ENCODE results near the gene XPO5. TPM values are rescaled to one million over a fixed set of nuclear protein-coding genes. Genes with fewer than 3 reads are reported as not detected.
A peak's percentile ranks its signal among the peaks of the same experiment; 100 is the strongest.

The XPO5 gene
- total RNA-seq, 2 donors from 2014 or later, result 109 to 110 TPM

GRCh38 chr6:43496370-43497128 lies 79.3 kb downstream of the XPO5 start:
- DNase-seq (ENCODE audit: low spot score in 2 of 2) (no peak), ATAC-seq (no peak)
- Mint-ChIP-seq H3K27ac (no peak overlapping the region), H3K36me3 (no peaks in the 10 kb centered on the region), H3K9me3 (no peaks in the 10 kb centered on the region)

GRCh38 chr6:43495409-43495941 lies 80.4 kb downstream of the XPO5 start:
- Mint-ChIP-seq H3K27ac (peak overlapping the region; percentile 44 to 68), H3K9me3 (no peaks in the 10 kb centered on the region), H3K36me3 (no peaks in the 10 kb centered on the region)
- no peak for DNase-seq (ENCODE audit: low spot score in 2 of 2)
- ATAC-seq, result no peak

- H3K36me3 Mint-ChIP-seq, result no peaks in the 10 kb centered on the region
- H3K9me3 Mint-ChIP-seq, result no peaks in the 10 kb centered on the region
- DNase-seq (ENCODE audit: low spot score in 2 of 2), result no peak
- ATAC-seq, result no peak
- peak overlapping the region in 1 of 2 donors; percentile 68 for H3K27ac Mint-ChIP-seq
Measured at GRCh38 chr6:43494766-43495165, 81.1 kb downstream of the XPO5 start.

GRCh38 chr6:43494321-43494720 lies 81.5 kb downstream of the XPO5 start:
- Mint-ChIP-seq H3K9me3 (no peaks in the 10 kb centered on the region), H3K36me3 (no peaks in the 10 kb centered on the region), H3K27ac (peak overlapping the region in 1 of 2 donors; percentile 68)
- no peak for ATAC-seq
- DNase-seq (ENCODE audit: low spot score in 2 of 2), result no peak

GRCh38 chr6:43493833-43494232 lies 82.0 kb downstream of the XPO5 start:
- H3K27ac Mint-ChIP-seq, result peak overlapping the region in 1 of 2 donors; percentile 36

GRCh38 chr6:43493230-43493629 lies 82.6 kb downstream of the XPO5 start:
- DNase-seq (ENCODE audit: low spot score in 2 of 2), result no peak
- ATAC-seq, result no peak
- Mint-ChIP-seq H3K9me3 (no peaks in the 10 kb centered on the region), H3K36me3 (no peaks in the 10 kb centered on the region), H3K27ac (peak overlapping the region in 1 of 2 donors; percentile 21)

More at GRCh38 chr6:43493833-43494232, 82.0 kb downstream of the XPO5 start:
- Mint-ChIP-seq H3K9me3 (no peaks in the 10 kb centered on the region), H3K36me3 (no peaks in the 10 kb centered on the region)
- ATAC-seq, result no peak
- no peak for DNase-seq (ENCODE audit: low spot score in 2 of 2)

GRCh38 chr6:43492673-43493072 lies 83.2 kb downstream of the XPO5 start:
- DNase-seq (ENCODE audit: low spot score in 2 of 2) (no peak), ATAC-seq (no peak)
- Mint-ChIP-seq H3K36me3 (no peaks in the 10 kb centered on the region), H3K9me3 (no peaks in the 10 kb centered on the region), H3K27ac (peak overlapping the region in 1 of 2 donors; percentile 21)

GRCh38 chr6:43491750-43492661 lies 83.8 kb downstream of the XPO5 start:
- no peak for DNase-seq (ENCODE audit: low spot score in 2 of 2)
- no peak for ATAC-seq
- no peaks in the 10 kb centered on the region for H3K36me3 Mint-ChIP-seq
- H3K9me3 Mint-ChIP-seq, result no peaks in the 10 kb centered on the region
- H3K27ac Mint-ChIP-seq, result peak overlapping the region; percentile 21 to 86

GRCh38 chr6:43490523-43490939 lies 85.3 kb downstream of the XPO5 start:
- Mint-ChIP-seq H3K27ac (peak overlapping the region in 1 of 2 donors; percentile 62), H3K36me3 (no peaks in the 10 kb centered on the region), H3K9me3 (no peaks in the 10 kb centered on the region)
- DNase-seq (ENCODE audit: low spot score in 2 of 2), result no peak
- ATAC-seq, result no peak

GRCh38 chr6:43489277-43490072 lies 86.4 kb downstream of the XPO5 start:
- ATAC-seq (no peak), DNase-seq (ENCODE audit: low spot score in 2 of 2) (no peak)
- Mint-ChIP-seq H3K27ac (peak overlapping the region; percentile 33 to 62), H3K36me3 (no peaks in the 10 kb centered on the region), H3K9me3 (no peaks in the 10 kb centered on the region)

- H3K36me3 Mint-ChIP-seq, result no peaks in the 10 kb centered on the region
- no peak for ATAC-seq
- peak overlapping the region in 1 of 2 donors; percentile 33 for H3K27ac Mint-ChIP-seq
Measured at GRCh38 chr6:43488667-43489276, 87.1 kb downstream of the XPO5 start.

GRCh38 chr6:43481591-43482236 lies 94.1 kb downstream of the XPO5 start:
- Mint-ChIP-seq H3K27ac (no peak overlapping the region), H3K36me3 (peaks cover 6 to 9% of the 10 kb centered on the region in 2 donors), H3K9me3 (no peaks in the 10 kb centered on the region)
- DNase-seq (ENCODE audit: low spot score in 2 of 2), result no peak
- ATAC-seq, result peak in 1 of 2 donors; percentile 33

More at GRCh38 chr6:43488667-43489276, 87.1 kb downstream of the XPO5 start:
- H3K9me3 Mint-ChIP-seq, result no peaks in the 10 kb centered on the region
- no peak for DNase-seq (ENCODE audit: low spot score in 2 of 2)

GRCh38 chr6:43481075-43481474 lies 94.8 kb downstream of the XPO5 start:
- Mint-ChIP-seq H3K9me3 (no peaks in the 10 kb centered on the region), H3K27ac (no peak overlapping the region), H3K36me3 (peaks cover 6 to 9% of the 10 kb centered on the region in 2 donors)
- DNase-seq (ENCODE audit: low spot score in 2 of 2), result no peak
- no peak for ATAC-seq

GRCh38 chr6:43478008-43478372 lies 97.8 kb downstream of the XPO5 start:
- ATAC-seq, result no peak

GRCh38 chr6:43477235-43478007 lies 98.4 kb downstream of the XPO5 start, which contains the start of gene TJAP1:
TSS of gene TJAP1 (plus strand) at chr6:43477570. CDS start at chr6:43499002, 21,432 bp downstream.
- Mint-ChIP-seq H3K36me3 (peaks cover 6 to 9% of the 10 kb centered on the region in 2 donors), H3K27ac (peak within 1 kb of the TSS; percentile 91 to 96)

More at GRCh38 chr6:43478008-43478372, 97.8 kb downstream of the XPO5 start:
- DNase-seq (ENCODE audit: low spot score in 2 of 2), result no peak
- Mint-ChIP-seq H3K9me3 (no peaks in the 10 kb centered on the region), H3K27ac (peak overlapping the region; percentile 91 to 96), H3K36me3 (peaks cover 6 to 9% of the 10 kb centered on the region in 2 donors)

More at GRCh38 chr6:43477235-43478007, 98.4 kb downstream of the XPO5 start, which contains the start of gene TJAP1:
- peak; percentile 100 for ATAC-seq
- DNase-seq (ENCODE audit: low spot score in 2 of 2), result peak; percentile 93 to 99
- H3K9me3 Mint-ChIP-seq, result no peaks in the 10 kb centered on the region
